ENCODE measurements around the gene PRKN. TPM values are rescaled to one million over a fixed set of nuclear protein-coding genes. Genes with fewer than 3 reads are reported as not detected.

Gene PRKN
- total RNA-seq, 1 donor from 2014 or later, result 5.1 TPM

DNA sequence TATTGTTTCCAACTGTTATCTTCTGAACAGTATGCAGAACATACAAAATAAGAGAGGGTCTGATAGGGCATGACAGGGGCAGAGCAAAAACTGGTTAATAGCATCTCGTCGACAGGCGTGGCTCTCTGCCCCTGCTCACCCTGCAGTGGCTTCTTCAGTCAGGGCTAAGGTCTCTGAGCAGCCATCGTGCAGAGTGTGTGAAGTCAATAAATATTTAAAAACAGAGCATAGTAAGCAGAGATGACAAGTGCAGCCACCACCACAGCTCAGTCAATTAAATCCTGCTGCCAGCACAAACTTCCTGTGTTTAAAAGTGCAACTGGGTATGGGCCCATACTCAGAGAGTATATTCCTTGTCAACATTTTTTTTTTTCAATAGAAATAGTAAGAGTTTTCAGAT lies 1080.3 kb downstream of the PRKN start:
- TF ChIP-seq, protein P1, sequence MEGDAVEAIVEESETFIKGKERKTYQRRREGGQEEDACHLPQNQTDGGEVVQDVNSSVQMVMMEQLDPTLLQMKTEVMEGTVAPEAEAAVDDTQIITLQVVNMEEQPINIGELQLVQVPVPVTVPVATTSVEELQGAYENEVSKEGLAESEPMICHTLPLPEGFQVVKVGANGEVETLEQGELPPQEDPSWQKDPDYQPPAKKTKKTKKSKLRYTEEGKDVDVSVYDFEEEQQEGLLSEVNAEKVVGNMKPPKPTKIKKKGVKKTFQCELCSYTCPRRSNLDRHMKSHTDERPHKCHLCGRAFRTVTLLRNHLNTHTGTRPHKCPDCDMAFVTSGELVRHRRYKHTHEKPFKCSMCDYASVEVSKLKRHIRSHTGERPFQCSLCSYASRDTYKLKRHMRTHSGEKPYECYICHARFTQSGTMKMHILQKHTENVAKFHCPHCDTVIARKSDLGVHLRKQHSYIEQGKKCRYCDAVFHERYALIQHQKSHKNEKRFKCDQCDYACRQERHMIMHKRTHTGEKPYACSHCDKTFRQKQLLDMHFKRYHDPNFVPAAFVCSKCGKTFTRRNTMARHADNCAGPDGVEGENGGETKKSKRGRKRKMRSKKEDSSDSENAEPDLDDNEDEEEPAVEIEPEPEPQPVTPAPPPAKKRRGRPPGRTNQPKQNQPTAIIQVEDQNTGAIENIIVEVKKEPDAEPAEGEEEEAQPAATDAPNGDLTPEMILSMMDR (IDR thresholded peaks at IDR 0.05; ENCODE audit: unreplicated experiment), result no peak
- H3K9me3 Mint-ChIP-seq (ENCODE audit: unreplicated experiment), result no peaks in the 10 kb centered on the region
- H3K4me1 Mint-ChIP-seq (ENCODE audit: unreplicated experiment), result no peaks in the 10 kb centered on the region
- no peaks in the 10 kb centered on the region for H3K27me3 Mint-ChIP-seq (ENCODE audit: unreplicated experiment)
- H3K4me3 Mint-ChIP-seq (ENCODE audit: unreplicated experiment), result no peak overlapping the region
- no peak for DNase-seq (ENCODE audit: low spot score)
- H3K27ac Mint-ChIP-seq (ENCODE audit: unreplicated experiment), result no peak overlapping the region
- no peaks in the 10 kb centered on the region for H3K36me3 Mint-ChIP-seq (ENCODE audit: low read depth, unreplicated experiment)

DNA sequence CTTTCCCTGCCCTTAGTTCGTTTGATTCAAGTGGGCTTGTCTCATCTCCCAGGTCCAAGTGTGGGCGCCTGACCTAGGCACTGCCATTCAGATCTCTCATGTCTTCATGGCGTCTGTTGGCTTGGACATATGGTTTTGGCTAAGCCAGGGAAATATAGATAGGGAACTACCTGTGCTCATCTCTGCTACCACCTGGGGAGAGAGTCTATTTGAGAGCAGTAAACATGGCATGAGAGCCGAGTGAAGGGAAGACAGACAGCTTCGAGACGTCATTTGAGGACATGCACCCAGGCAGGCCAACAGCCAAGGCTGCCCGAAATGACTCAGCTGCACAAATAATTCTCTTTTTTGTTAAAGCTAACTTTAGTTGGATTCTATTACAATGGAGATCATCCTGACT lies 1083.0 kb downstream of the PRKN start:
- Mint-ChIP-seq H3K27me3 (ENCODE audit: unreplicated experiment) (no peaks in the 10 kb centered on the region), H3K4me3 (ENCODE audit: unreplicated experiment) (no peak overlapping the region), H3K27ac (ENCODE audit: unreplicated experiment) (no peak overlapping the region), H3K36me3 (ENCODE audit: low read depth, unreplicated experiment) (no peaks in the 10 kb centered on the region), H3K4me1 (ENCODE audit: unreplicated experiment) (no peaks in the 10 kb centered on the region), H3K9me3 (ENCODE audit: unreplicated experiment) (no peaks in the 10 kb centered on the region)
- DNase-seq (ENCODE audit: low spot score), result no peak
- TF ChIP-seq, protein P1 (IDR thresholded peaks at IDR 0.05; ENCODE audit: unreplicated experiment), result no peak

DNA sequence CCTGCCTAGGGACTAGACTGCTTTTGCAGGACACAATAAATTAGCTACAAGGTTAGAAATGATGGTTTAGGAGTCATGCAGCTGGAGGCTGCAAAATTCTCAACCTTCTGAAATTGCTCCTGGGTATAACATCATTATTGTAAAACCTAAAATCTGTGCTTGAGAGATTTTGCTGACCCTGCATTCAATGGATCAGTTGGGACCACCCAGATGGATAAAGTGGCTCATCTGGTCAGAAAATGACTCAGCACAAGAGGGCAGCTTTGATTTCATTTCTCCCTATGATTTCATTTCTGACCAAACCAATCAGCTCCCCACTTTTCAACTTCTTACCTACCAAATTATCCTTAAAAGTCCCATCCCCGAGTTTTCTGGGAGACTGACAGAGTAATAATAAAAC lies 1086.4 kb downstream of the PRKN start:
- Mint-ChIP-seq H3K4me3 (ENCODE audit: unreplicated experiment) (no peak overlapping the region), H3K9me3 (ENCODE audit: unreplicated experiment) (no peaks in the 10 kb centered on the region), H3K4me1 (ENCODE audit: unreplicated experiment) (no peaks in the 10 kb centered on the region), H3K27me3 (ENCODE audit: unreplicated experiment) (peaks cover 3% of the 10 kb centered on the region), H3K36me3 (ENCODE audit: low read depth, unreplicated experiment) (no peaks in the 10 kb centered on the region), H3K27ac (ENCODE audit: unreplicated experiment) (no peak overlapping the region)
- TF ChIP-seq, protein P1 (IDR thresholded peaks at IDR 0.05; ENCODE audit: unreplicated experiment), result no peak
- DNase-seq (ENCODE audit: low spot score), result no peak

DNA sequence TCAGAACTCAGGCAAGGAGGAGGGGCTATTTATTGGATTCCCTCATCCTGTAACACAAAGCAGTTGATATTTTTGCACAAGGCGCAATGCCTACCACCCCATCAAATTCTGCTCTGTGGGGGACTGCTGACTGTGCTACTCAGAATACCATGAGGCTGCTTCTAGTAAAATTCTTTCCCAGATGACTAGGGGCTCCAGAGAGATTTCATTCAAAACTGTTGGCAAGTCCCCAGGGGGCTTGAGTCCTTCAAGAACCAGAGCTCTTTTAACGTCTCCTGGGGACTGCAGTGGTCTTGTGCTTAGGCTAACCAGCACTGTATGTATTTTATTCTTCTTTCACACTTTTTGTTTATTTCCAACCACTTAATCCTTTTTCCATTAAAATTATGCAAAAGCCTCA lies 1087.8 kb downstream of the PRKN start:
- TF ChIP-seq, protein P1 (IDR thresholded peaks at IDR 0.05; ENCODE audit: unreplicated experiment), result no peak
- DNase-seq (ENCODE audit: low spot score), result no peak
- no peak overlapping the region for H3K27ac Mint-ChIP-seq (ENCODE audit: unreplicated experiment)
- no peaks in the 10 kb centered on the region for H3K36me3 Mint-ChIP-seq (ENCODE audit: low read depth, unreplicated experiment)
- no peaks in the 10 kb centered on the region for H3K4me1 Mint-ChIP-seq (ENCODE audit: unreplicated experiment)
- H3K27me3 Mint-ChIP-seq (ENCODE audit: unreplicated experiment), result peaks cover 3% of the 10 kb centered on the region
- no peak overlapping the region for H3K4me3 Mint-ChIP-seq (ENCODE audit: unreplicated experiment)
- H3K9me3 Mint-ChIP-seq (ENCODE audit: unreplicated experiment), result no peaks in the 10 kb centered on the region

DNA sequence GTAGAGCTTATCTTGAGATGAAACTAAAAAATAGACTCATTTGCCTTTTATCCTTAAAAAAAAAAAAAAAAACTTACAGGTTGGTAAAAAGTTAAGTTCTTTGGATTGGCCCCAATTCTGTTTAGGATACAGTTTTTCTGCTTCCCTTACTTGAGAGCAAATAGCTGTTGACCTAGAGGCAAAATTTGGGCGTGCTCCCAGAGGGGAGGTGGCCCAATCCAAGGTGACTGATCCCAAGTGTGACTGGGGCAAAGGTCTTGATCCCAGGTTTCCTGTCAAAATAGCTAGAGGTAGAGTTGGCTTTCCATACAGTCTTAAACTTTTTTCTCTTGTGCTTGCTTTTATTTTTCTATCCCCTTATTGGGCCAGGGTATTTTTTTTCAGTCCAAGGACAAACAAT lies 1089.9 kb downstream of the PRKN start:
- H3K9me3 Mint-ChIP-seq (ENCODE audit: unreplicated experiment), result no peaks in the 10 kb centered on the region
- TF ChIP-seq, protein P1 (IDR thresholded peaks at IDR 0.05; ENCODE audit: unreplicated experiment), result no peak
- DNase-seq (ENCODE audit: low spot score), result no peak
- H3K27me3 Mint-ChIP-seq (ENCODE audit: unreplicated experiment), result peaks cover 3% of the 10 kb centered on the region
- H3K4me1 Mint-ChIP-seq (ENCODE audit: unreplicated experiment), result no peaks in the 10 kb centered on the region
- no peak overlapping the region for H3K4me3 Mint-ChIP-seq (ENCODE audit: unreplicated experiment)
- H3K27ac Mint-ChIP-seq (ENCODE audit: unreplicated experiment), result no peak overlapping the region
- no peaks in the 10 kb centered on the region for H3K36me3 Mint-ChIP-seq (ENCODE audit: low read depth, unreplicated experiment)
